Measurements from ENCODE around the gene FRMPD4.

- TF ChIP-seq CTCF (IDR thresholded peaks at IDR 0.05) (no peak), POLR2A (IDR thresholded peaks at IDR 0.05) (no peak)
Observed at GRCh38 chrX:12463873-12464272, 325.6 kb downstream of the FRMPD4 start.
